Breast epithelium (tissue), 4 donors: Measurements from ENCODE around the gene TNS1. TPM values are rescaled to one million over a fixed set of nuclear protein-coding genes. Genes with fewer than 3 reads are reported as not detected.

Experiments
- DNase-seq, 2 donors: peaks; one replicate each; pipeline ENCODE4 v3.0.0-alpha.2; 2019; ENCODE audit warnings: low spot score in 2 of 2
- H3K27ac ChIP-seq, 2 donors: fragments of 200-600 bp; sonication (generic) in 1 of 2; one replicate each; pipeline ENCODE4 v1.5.1; 2016 to 2019; ENCODE audit warnings: mild to moderate bottlenecking in 1 of 2
- H3K27me3 ChIP-seq, 2 donors: fragments of 200-600 bp; sonication (generic) in 1 of 2; one replicate each; pipeline versions ENCODE4 v1.5.1 to v1.6.0; 2017 to 2019; ENCODE audit warnings: control low read depth in 1 of 2, mild to moderate bottlenecking in 1 of 2
- H3K36me3 ChIP-seq: fragments of 200-600 bp; one replicate; pipeline ENCODE4 v1.5.1; 2019
- H3K4me1 ChIP-seq, 2 donors: fragments of 200-600 bp; sonication (generic); one replicate each; pipeline ENCODE4 v1.5.1; 2016 to 2019; ENCODE audit warnings: control low read depth in 1 of 2
- H3K4me3 ChIP-seq, 3 donors: fragments of 200-600 bp; sonication (generic); 1 replicate in 2 of 3; 2 replicates in 1 of 3; pipeline ENCODE4 v1.5.1; 2016 to 2019; ENCODE audit warnings: mild to moderate bottlenecking in 3 of 3, moderate library complexity in 2 of 3
- H3K9me3 ChIP-seq, 2 donors: fragments of 200-600 bp; sonication (generic) in 1 of 2; one replicate each; pipeline ENCODE4 v1.5.1; 2016 to 2019; ENCODE audit warnings: control low read depth in 1 of 2
- CTCF ChIP-seq, 3 donors: fragments of 450-650 bp; IDR thresholded peaks; one replicate each; pipeline ENCODE4 v1.5.1; 2016 to 2017; ENCODE audit warnings: antibody characterized with exemption in 3 of 3, mild to moderate bottlenecking in 3 of 3, moderate library complexity in 3 of 3
- POLR2A ChIP-seq: fragments of 450-650 bp; IDR thresholded peaks from one replicate; pipeline ENCODE4 v1.6.1; 2016; ENCODE audit warnings: antibody characterized with exemption, mild to moderate bottlenecking, moderate library complexity
- POLR2AphosphoS5 ChIP-seq, 3 donors: sonication (generic); formaldehyde crosslinking; IDR thresholded peaks; one replicate each; pipeline ENCODE4 v1.6.1; 2017; ENCODE audit warnings: antibody characterized with exemption in 3 of 3
- intact Hi-C: fragments of 100-400 bp; cut with DNase I; formaldehyde crosslinking; loops from one replicate; pipeline ENCODE4 v1.15.1; 2023; ENCODE audit warnings: low total_unique reads
- total RNA-seq, 3 donors: library from RNA; depleted of rRNA; stranded (reverse); fragments of >200 nt; gene quantifications; one replicate each; pipeline ENCODE4 v1.1.0, GENCODE V29; 2016

The TNS1 gene
- total RNA-seq, 3 donors from 2014 or later, result 141 to 577 (median 154) TPM

- peaks cover 0 to 17% of the 10 kb centered on the region in 2 donors for H3K4me1 ChIP-seq
- H3K27me3 ChIP-seq, result no peaks in the 10 kb centered on the region
- no peak overlapping the region for H3K27ac ChIP-seq
- intact Hi-C loops, result loop anchor here (10.0 kb wide), 1 partner anchor 239 kb away; no protein-coding TSS in a partner anchor
- no peaks in the 10 kb centered on the region for H3K36me3 ChIP-seq
- TF ChIP-seq POLR2A (no peak), POLR2AphosphoS5 (IDR thresholded peaks at IDR 0.05) (no peak), CTCF (IDR thresholded peaks at IDR 0.05) (no peak)
- no peak overlapping the region for H3K4me3 ChIP-seq
- H3K9me3 ChIP-seq, result no peaks in the 10 kb centered on the region
- DNase-seq, result peak; percentile 15 to 19
Measured at GRCh38 chr2:218023636-218024035, 20.8 kb upstream of the TNS1 start.

GRCh38 chr2:218022851-218023530 lies 20.2 kb upstream of the TNS1 start:
- intact Hi-C loops, result loop anchor here (10.0 kb wide), 1 partner anchor 238 kb away; no protein-coding TSS in a partner anchor
- Histone ChIP-seq H3K27ac (no peak overlapping the region), H3K27me3 (no peaks in the 10 kb centered on the region), H3K36me3 (no peaks in the 10 kb centered on the region), H3K4me3 (no peak overlapping the region), H3K4me1 (peaks cover 0 to 13% of the 10 kb centered on the region in 2 donors), H3K9me3 (no peaks in the 10 kb centered on the region)
- no peak for TF ChIP-seq POLR2AphosphoS5 (IDR thresholded peaks at IDR 0.05)
- no peak for TF ChIP-seq POLR2A
- TF ChIP-seq CTCF (IDR thresholded peaks at IDR 0.05), result no peak
- peak; percentile 15 to 38 for DNase-seq

GRCh38 chr2:218022131-218022850 lies 19.5 kb upstream of the TNS1 start:
- H3K9me3 ChIP-seq, result no peaks in the 10 kb centered on the region
- DNase-seq, result peak in 1 of 2 donors; percentile 7
- no peak overlapping the region for H3K27ac ChIP-seq
- intact Hi-C loops, result loop anchor here (10.0 kb wide), 1 partner anchor 237 kb away; no protein-coding TSS in a partner anchor
- H3K4me3 ChIP-seq, result no peak overlapping the region
- H3K36me3 ChIP-seq, result no peaks in the 10 kb centered on the region
- TF ChIP-seq POLR2AphosphoS5 (IDR thresholded peaks at IDR 0.05), result no peak
- TF ChIP-seq POLR2A, result no peak
- peaks cover 0 to 7% of the 10 kb centered on the region in 2 donors for H3K4me1 ChIP-seq
- no peaks in the 10 kb centered on the region for H3K27me3 ChIP-seq

- TF ChIP-seq POLR2AphosphoS5 (IDR thresholded peaks at IDR 0.05), result no peak
- TF ChIP-seq POLR2A, result no peak
- TF ChIP-seq CTCF (IDR thresholded peaks at IDR 0.05), result no peak
- Histone ChIP-seq H3K4me3 (no peak overlapping the region), H3K36me3 (no peaks in the 10 kb centered on the region), H3K27me3 (no peaks in the 10 kb centered on the region), H3K27ac (no peak overlapping the region), H3K9me3 (no peaks in the 10 kb centered on the region), H3K4me1 (peaks cover 0 to 4% of the 10 kb centered on the region in 2 donors)
- DNase-seq, result peak in 1 of 2 donors; percentile 45
- intact Hi-C loops, result loop anchor here (10.0 kb wide), 1 partner anchor 237 kb away; no protein-coding TSS in a partner anchor
Measured at GRCh38 chr2:218021536-218022071, 18.8 kb upstream of the TNS1 start.

GRCh38 chr2:218020966-218021535 lies 18.3 kb upstream of the TNS1 start:
- Histone ChIP-seq H3K9me3 (no peaks in the 10 kb centered on the region), H3K4me3 (no peak overlapping the region), H3K27me3 (no peaks in the 10 kb centered on the region), H3K27ac (no peak overlapping the region), H3K4me1 (peaks cover 0 to 4% of the 10 kb centered on the region in 2 donors), H3K36me3 (no peaks in the 10 kb centered on the region)
- intact Hi-C loops, result loop anchor here (10.0 kb wide), 1 partner anchor 236 kb away; no protein-coding TSS in a partner anchor
- peak in 1 of 2 donors; percentile 35 for DNase-seq
- no peak for TF ChIP-seq POLR2AphosphoS5 (IDR thresholded peaks at IDR 0.05)
- no peak for TF ChIP-seq CTCF (IDR thresholded peaks at IDR 0.05)
- TF ChIP-seq POLR2A, result no peak
